Immature natural killer cell (primary cell): Measurements from ENCODE around the gene RNF111. TPM values are rescaled to one million over a fixed set of nuclear protein-coding genes. Genes with fewer than 3 reads are reported as not detected.
A peak's percentile ranks its signal among the peaks of the same experiment; 100 is the strongest.

Experiments
- DNase-seq, 3 donors: peaks; one replicate each; pipeline ENCODE4 v3.0.0; 2022; ENCODE audit warnings: mixed read lengths in 1 of 3
- H3K27ac Mint-ChIP-seq, 6 donors: one replicate each; pipeline ENCODE4 v1.8.0; 2020; ENCODE audit warnings: mixed read lengths in 6 of 6, mild to moderate bottlenecking in 5 of 6, inconsistent platforms in 4 of 6, moderate library complexity in 3 of 6
- H3K27me3 Mint-ChIP-seq, 3 donors: one replicate each; pipeline ENCODE4 v1.8.0; 2020 to 2021; ENCODE audit warnings: low read depth in 3 of 3, mild to moderate bottlenecking in 3 of 3, mixed read lengths in 3 of 3, moderate library complexity in 3 of 3, inconsistent platforms in 1 of 3
- H3K36me3 Mint-ChIP-seq, 3 donors: one replicate each; pipeline ENCODE4 v1.8.0; 2020; ENCODE audit warnings: mixed read lengths in 3 of 3, inconsistent platforms in 2 of 3, mild to moderate bottlenecking in 2 of 3
- H3K4me1 Mint-ChIP-seq, 2 donors: one replicate each; pipeline ENCODE4 v1.8.0; 2020; ENCODE audit warnings: inconsistent platforms in 2 of 2, mild to moderate bottlenecking in 2 of 2, mixed read lengths in 2 of 2, moderate library complexity in 1 of 2
- H3K4me3 Mint-ChIP-seq, 5 donors: one replicate each; pipeline ENCODE4 v1.8.0; 2020; ENCODE audit warnings: mild to moderate bottlenecking in 5 of 5, mixed read lengths in 5 of 5, inconsistent platforms in 3 of 5, moderate library complexity in 3 of 5
- H3K9me3 Mint-ChIP-seq, 6 donors: one replicate each; pipeline ENCODE4 v1.8.0; 2020; ENCODE audit warnings: mild to moderate bottlenecking in 6 of 6, mixed read lengths in 6 of 6, inconsistent platforms in 4 of 6, moderate library complexity in 3 of 6
- polyA plus RNA-seq, 3 donors: library from polyadenylated mRNA; unstranded; fragments of 300-500 nt; fragmentation: Illumina TruSeq; gene quantifications; one replicate each; pipeline ENCODE4 v1.2.3, GENCODE V29; 2021

The RNF111 gene
- polyA plus RNA-seq, 3 donors from 2014 or later, result 8.1 to 19.1 (median 10.8) TPM

DNA sequence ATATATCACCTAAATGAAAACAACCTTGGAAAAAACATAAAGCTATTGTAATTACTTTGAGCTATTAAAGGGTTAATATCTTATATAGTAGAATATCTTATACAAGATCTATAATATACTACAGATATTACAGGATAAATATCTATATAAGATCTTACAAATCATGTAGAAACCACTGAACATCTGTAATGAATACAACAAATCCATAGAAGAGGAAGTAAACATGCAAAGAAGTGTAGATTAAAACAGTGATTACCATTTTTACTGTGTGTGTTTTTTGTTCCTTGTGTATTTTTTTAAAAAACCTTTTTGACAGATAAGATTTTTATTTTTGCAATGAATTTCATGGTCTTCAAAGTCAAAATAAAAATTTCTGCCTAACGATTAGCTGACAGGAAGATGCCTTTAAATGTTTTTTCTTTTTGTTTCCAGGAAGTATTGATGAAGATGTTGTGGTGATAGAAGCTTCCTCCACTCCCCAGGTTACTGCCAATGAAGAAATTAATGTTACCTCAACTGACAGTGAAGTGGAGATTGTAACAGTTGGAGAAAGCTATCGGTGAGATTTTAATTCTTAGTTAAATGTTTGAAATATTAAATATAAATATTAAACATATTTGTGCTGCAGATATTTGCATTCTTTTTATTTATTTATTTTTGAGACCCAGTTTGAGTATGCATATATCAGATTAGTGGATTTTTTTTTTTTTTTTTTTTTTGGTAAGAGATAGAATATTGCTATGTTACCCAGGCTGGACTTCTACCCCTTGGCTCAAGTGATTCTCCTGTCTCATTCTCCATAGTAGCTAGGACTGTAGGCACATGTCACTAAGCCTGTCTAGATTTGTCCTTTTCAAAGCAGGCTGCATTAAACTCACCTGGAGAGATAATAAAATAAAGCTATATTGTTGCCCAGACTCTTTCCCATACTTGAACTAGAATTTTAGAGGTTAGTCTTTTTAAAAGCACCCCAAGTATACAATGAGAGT lies 64.7 kb downstream of the RNF111 start:
- Mint-ChIP-seq H3K4me3 (no peak overlapping the region), H3K27me3 (no peaks in the 10 kb centered on the region), H3K9me3 (no peaks in the 10 kb centered on the region), H3K27ac (peak overlapping the region in 5 of 6 donors; percentile 23 to 82 (median 76)), H3K36me3 (peaks cover 4 to 29% (median 9%) of the 10 kb centered on the region in 3 donors), H3K4me1 (peaks cover 16 to 41% of the 10 kb centered on the region in 2 donors)
- DNase-seq, result no peak

DNA sequence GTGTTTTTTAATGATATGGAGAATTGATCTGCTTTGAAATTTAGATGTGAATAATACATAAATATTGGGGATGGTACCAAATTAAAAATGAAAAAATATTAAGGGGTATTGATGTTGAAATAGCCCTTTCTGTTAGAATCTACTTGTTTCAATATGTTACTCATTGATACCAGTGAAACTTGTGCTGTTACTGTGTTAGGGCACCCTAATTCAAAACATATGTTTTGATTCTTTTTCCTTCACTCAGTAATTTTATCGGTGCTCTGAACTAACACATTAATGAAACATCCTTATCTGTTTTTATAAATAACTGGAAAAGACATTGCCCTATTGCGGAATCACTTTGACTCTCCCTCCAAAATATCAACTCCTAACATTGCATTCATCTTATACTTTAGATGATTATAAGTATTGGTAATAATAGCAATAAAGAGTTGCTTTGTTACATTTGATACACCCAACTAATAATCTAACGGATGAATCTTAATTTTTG lies 65.5 kb downstream of the RNF111 start:
- H3K36me3 Mint-ChIP-seq, result peaks cover 4 to 31% (median 9%) of the 10 kb centered on the region in 3 donors
- H3K27ac Mint-ChIP-seq, result peak overlapping the region in 2 of 6 donors; percentile 5 to 15
- H3K4me3 Mint-ChIP-seq, result no peak overlapping the region
- no peak for DNase-seq
- H3K9me3 Mint-ChIP-seq, result no peaks in the 10 kb centered on the region
- H3K4me1 Mint-ChIP-seq, result peaks cover 16 to 40% of the 10 kb centered on the region in 2 donors
- no peaks in the 10 kb centered on the region for H3K27me3 Mint-ChIP-seq

- H3K36me3 Mint-ChIP-seq, result peaks cover 4 to 34% (median 13%) of the 10 kb centered on the region in 3 donors
- no peak for DNase-seq
- H3K4me3 Mint-ChIP-seq, result no peak overlapping the region
- no peaks in the 10 kb centered on the region for H3K27me3 Mint-ChIP-seq
- H3K9me3 Mint-ChIP-seq, result no peaks in the 10 kb centered on the region
- peaks cover 16 to 34% of the 10 kb centered on the region in 2 donors for H3K4me1 Mint-ChIP-seq
- H3K27ac Mint-ChIP-seq, result no peak overlapping the region
Measured at GRCh38 chr15:59053482-59053881, 66.0 kb downstream of the RNF111 start.

- Mint-ChIP-seq H3K27me3 (no peaks in the 10 kb centered on the region), H3K4me3 (no peak overlapping the region), H3K36me3 (peaks cover 15 to 41% (median 23%) of the 10 kb centered on the region in 3 donors)
Measured at GRCh38 chr15:59059076-59059597, 71.7 kb downstream of the RNF111 start.

GRCh38 chr15:59060348-59060747 lies 72.9 kb downstream of the RNF111 start:
- Mint-ChIP-seq H3K9me3 (no peaks in the 10 kb centered on the region), H3K36me3 (peaks cover 15 to 46% (median 23%) of the 10 kb centered on the region in 3 donors), H3K4me1 (no peaks in the 10 kb centered on the region), H3K27me3 (no peaks in the 10 kb centered on the region), H3K4me3 (no peak overlapping the region), H3K27ac (no peak overlapping the region)
- DNase-seq, result no peak

More at GRCh38 chr15:59059076-59059597, 71.7 kb downstream of the RNF111 start:
- no peak for DNase-seq
- H3K27ac Mint-ChIP-seq, result no peak overlapping the region
- no peaks in the 10 kb centered on the region for H3K9me3 Mint-ChIP-seq
- H3K4me1 Mint-ChIP-seq, result no peaks in the 10 kb centered on the region

- no peaks in the 10 kb centered on the region for H3K27me3 Mint-ChIP-seq
- no peaks in the 10 kb centered on the region for H3K4me1 Mint-ChIP-seq
- H3K9me3 Mint-ChIP-seq, result no peaks in the 10 kb centered on the region
- no peak overlapping the region for H3K27ac Mint-ChIP-seq
- H3K36me3 Mint-ChIP-seq, result peaks cover 21 to 43% (median 23%) of the 10 kb centered on the region in 3 donors
- no peak overlapping the region for H3K4me3 Mint-ChIP-seq
- no peak for DNase-seq
Measured at GRCh38 chr15:59063042-59063441, 75.6 kb downstream of the RNF111 start.

DNA sequence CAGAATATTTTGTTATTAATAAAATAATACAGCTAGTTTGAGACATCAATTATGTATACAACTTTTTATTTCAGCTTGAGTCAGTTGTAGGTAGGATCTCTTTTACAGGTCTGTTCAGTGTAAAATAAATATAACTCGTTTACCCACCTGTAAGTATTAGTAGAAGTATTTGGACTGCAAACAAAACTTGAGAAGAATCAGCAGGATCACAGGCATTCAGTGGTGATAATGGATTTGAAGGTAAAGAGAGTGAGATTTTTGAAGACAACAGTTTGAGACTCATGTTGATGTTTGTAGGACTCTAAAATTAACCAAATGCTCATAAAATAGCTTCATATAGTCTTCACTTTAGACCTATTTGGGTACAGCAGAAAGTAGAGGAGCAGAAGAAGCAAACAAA lies 82.0 kb downstream of the RNF111 start:
- H3K4me3 Mint-ChIP-seq, result no peak overlapping the region
- H3K9me3 Mint-ChIP-seq, result no peaks in the 10 kb centered on the region
- no peaks in the 10 kb centered on the region for H3K4me1 Mint-ChIP-seq
- DNase-seq, result no peak
- peaks cover 15 to 42% (median 25%) of the 10 kb centered on the region in 3 donors for H3K36me3 Mint-ChIP-seq
- H3K27me3 Mint-ChIP-seq, result no peaks in the 10 kb centered on the region
- H3K27ac Mint-ChIP-seq, result peak overlapping the region in 1 of 6 donors; percentile 13

DNA sequence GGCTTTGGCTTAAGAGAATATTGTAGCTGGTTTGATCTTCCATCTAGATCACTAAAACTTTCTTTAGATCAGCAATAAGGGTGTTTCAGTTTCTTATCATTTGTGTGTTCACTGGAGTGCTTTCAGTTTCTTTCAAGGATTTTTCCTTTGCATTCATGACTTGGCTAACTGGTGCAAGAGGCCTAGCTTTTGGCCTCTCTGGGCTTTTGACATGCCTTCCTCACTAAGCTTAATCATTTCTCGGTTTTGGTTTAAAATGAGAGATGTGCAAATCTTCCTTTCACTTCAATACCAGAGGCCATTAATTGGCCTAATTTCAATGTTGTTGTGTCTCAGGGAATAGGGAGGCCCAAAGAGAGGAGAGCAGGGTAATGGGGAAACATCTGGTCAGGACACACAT lies 87.1 kb downstream of the RNF111 start:
- H3K4me1 Mint-ChIP-seq, result no peaks in the 10 kb centered on the region
- no peak for DNase-seq
- peak overlapping the region in 1 of 6 donors; percentile 29 for H3K27ac Mint-ChIP-seq
- H3K36me3 Mint-ChIP-seq, result peaks cover 7 to 50% (median 24%) of the 10 kb centered on the region in 3 donors
- no peaks in the 10 kb centered on the region for H3K9me3 Mint-ChIP-seq
- no peak overlapping the region for H3K4me3 Mint-ChIP-seq
- no peaks in the 10 kb centered on the region for H3K27me3 Mint-ChIP-seq

DNA sequence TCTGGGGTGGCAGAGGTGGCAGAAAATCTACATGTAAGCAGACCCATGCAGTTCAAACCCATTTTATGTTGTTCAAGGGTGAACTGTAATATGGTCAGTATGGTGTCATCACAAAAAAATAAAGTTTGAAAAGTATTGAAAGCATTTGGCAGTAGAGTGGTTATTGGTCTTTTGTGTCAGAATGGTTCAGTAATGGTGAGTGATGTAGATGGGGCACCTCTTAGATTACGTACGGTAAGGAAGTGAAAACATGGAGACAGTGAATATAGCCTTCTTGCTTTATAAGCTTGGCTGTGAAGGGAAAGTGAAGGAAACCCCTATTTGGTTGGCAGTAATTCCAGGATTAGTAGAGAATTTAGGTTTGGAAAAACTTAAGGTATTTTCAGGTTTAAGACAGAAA lies 100.3 kb downstream of the RNF111 start:
- Mint-ChIP-seq H3K9me3 (no peaks in the 10 kb centered on the region), H3K27ac (peak overlapping the region in 2 of 6 donors; percentile 1 to 13), H3K36me3 (peaks cover 8 to 40% (median 19%) of the 10 kb centered on the region in 3 donors), H3K27me3 (no peaks in the 10 kb centered on the region), H3K4me1 (no peaks in the 10 kb centered on the region), H3K4me3 (no peak overlapping the region)
- no peak for DNase-seq

DNA sequence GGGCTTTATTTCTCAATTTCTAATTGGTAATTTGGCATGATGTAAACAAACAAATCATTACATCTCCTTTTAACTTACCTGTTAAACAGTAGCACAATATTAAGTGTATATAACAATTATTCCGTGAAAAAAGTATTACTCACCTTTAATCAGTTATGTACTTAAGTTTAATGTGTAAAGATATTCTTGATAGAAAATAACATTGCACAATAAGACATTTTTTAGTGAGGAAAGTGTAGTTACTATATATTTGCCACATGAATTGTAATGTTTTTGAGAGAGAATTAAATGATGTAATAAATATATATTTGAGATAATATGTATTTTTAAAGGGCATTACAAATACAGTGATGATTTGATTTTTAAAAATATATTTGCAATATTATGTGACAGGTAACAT lies 106.6 kb downstream of the RNF111 start:
- Mint-ChIP-seq H3K27me3 (no peaks in the 10 kb centered on the region), H3K4me1 (peaks cover 0 to under 1% of the 10 kb centered on the region in 2 donors), H3K27ac (no peak overlapping the region), H3K9me3 (no peaks in the 10 kb centered on the region), H3K36me3 (peaks cover 18 to 46% (median 22%) of the 10 kb centered on the region in 3 donors), H3K4me3 (no peak overlapping the region)
- DNase-seq, result no peak

DNA sequence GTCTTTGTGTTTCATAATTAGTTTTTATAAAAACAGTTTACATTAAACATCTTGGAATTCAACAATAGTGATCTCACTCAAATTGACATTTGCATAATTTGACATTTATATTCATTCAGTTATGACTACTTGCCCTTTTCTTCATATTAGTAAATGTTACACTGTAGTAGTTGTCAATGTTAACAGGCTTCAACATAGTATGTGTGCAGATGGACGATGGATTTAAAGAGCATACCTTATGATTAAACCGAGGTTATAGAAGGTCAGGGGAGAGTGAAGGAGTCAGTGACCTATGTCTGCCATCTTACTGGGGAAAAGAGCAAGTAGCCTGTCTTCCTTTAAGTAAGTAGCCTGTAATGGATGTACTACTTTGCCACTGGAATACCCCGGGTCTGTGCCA lies 109.0 kb downstream of the RNF111 start:
- no peak overlapping the region for H3K4me3 Mint-ChIP-seq
- peaks cover 0 to 3% of the 10 kb centered on the region in 2 donors for H3K4me1 Mint-ChIP-seq
- no peak for DNase-seq
- H3K36me3 Mint-ChIP-seq, result peaks cover 8 to 34% (median 22%) of the 10 kb centered on the region in 3 donors
- H3K27ac Mint-ChIP-seq, result peak overlapping the region in 1 of 6 donors; percentile 43
- H3K27me3 Mint-ChIP-seq, result no peaks in the 10 kb centered on the region
- no peaks in the 10 kb centered on the region for H3K9me3 Mint-ChIP-seq

DNA sequence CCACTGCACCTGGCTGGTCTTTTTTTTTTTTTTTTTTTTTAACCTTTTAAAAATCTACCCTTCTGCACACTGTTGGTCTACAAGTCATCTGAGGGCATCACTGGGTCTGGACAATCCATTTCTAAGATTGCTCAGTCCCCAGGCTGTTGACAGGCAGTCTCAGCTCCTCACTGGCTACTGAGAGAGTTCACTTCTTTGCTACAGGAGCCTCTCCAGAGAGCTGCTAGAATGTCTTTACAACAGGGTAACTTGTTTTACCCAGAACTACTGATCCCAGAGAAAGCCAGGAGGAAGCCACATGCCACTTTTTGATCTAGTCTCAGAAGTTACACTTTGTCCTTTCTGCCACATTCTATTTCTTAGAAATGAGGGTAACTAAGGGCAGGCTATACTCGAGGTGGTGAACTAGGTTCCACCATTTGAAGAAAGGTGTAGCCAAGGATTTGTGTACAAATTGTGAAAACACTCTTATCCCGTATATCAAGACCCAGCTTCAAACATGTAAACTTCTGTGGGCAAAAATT lies 111.8 kb downstream of the RNF111 start:
- H3K9me3 Mint-ChIP-seq, result no peaks in the 10 kb centered on the region
- H3K36me3 Mint-ChIP-seq, result peaks cover 7 to 18% (median 17%) of the 10 kb centered on the region in 3 donors
- H3K27ac Mint-ChIP-seq, result peak overlapping the region in 1 of 6 donors; percentile 34
- H3K4me3 Mint-ChIP-seq, result no peak overlapping the region
- H3K4me1 Mint-ChIP-seq, result peaks cover 3 to 4% of the 10 kb centered on the region in 2 donors
- H3K27me3 Mint-ChIP-seq, result peaks cover 0 to 2% (median 2%) of the 10 kb centered on the region in 3 donors
- DNase-seq, result no peak

GRCh38 chr15:59104602-59104911 lies 117.1 kb downstream of the RNF111 start:
- no peak for DNase-seq
- H3K4me3 Mint-ChIP-seq, result peak overlapping the region; percentile 92 to 99 (median 96)
- H3K36me3 Mint-ChIP-seq, result no peaks in the 10 kb centered on the region
- no peaks in the 10 kb centered on the region for H3K9me3 Mint-ChIP-seq
- H3K4me1 Mint-ChIP-seq, result peaks cover 9 to 16% of the 10 kb centered on the region in 2 donors
- peaks cover 0 to 11% (median 7%) of the 10 kb centered on the region in 3 donors for H3K27me3 Mint-ChIP-seq
- peak overlapping the region; percentile 88 to 99 (median 95) for H3K27ac Mint-ChIP-seq
